NK-92 (cell line): ENCODE measurements around the gene BMP6.

ENCODE experiments used
- DNase-seq: peaks from one replicate; lab custom pipeline; 2025; ENCODE audit not compliant: unreplicated experiment; lab: John Stamatoyannopoulos, UW

The BMP6 gene

GRCh38 chr6:7823552-7823951, 97.7 kb downstream of the BMP6 start:
- no peak for DNase-seq

GRCh38 chr6:7825986-7826385, 100.1 kb downstream of the BMP6 start:
- DNase-seq: no peak

- DNase-seq: no peak
Observed at GRCh38 chr6:7827142-7827541, 101.2 kb downstream of the BMP6 start.

- no peak for DNase-seq
Observed at GRCh38 chr6:7828124-7828523, 102.2 kb downstream of the BMP6 start.

- DNase-seq: no peak
Observed at GRCh38 chr6:7832904-7833750, 107.2 kb downstream of the BMP6 start.

- DNase-seq: no peak
Observed at GRCh38 chr6:7833751-7834070, 107.8 kb downstream of the BMP6 start.

GRCh38 chr6:7836371-7837026, 110.6 kb downstream of the BMP6 start:
- no peak for DNase-seq

GRCh38 chr6:7841781-7842468, 116.0 kb downstream of the BMP6 start:
- no peak for DNase-seq

- no peak for DNase-seq
Observed at GRCh38 chr6:7846966-7847818, 121.3 kb downstream of the BMP6 start.

GRCh38 chr6:7848229-7848628, 122.3 kb downstream of the BMP6 start:
- DNase-seq: no peak

- DNase-seq: no peak
Observed at GRCh38 chr6:7851780-7852179, 125.9 kb downstream of the BMP6 start.

- no peak for DNase-seq
Observed at GRCh38 chr6:7859591-7859990, 133.7 kb downstream of the BMP6 start.

- no peak for DNase-seq
Observed at GRCh38 chr6:7865781-7866180, 139.9 kb downstream of the BMP6 start.

GRCh38 chr6:7866526-7866925, 140.6 kb downstream of the BMP6 start:
- DNase-seq: no peak

- no peak for DNase-seq
Observed at GRCh38 chr6:7868926-7869325, 143.0 kb downstream of the BMP6 start.

GRCh38 chr6:7878401-7878964, 152.6 kb downstream of the BMP6 start:
- DNase-seq: no peak

- DNase-seq: no peak
Observed at GRCh38 chr6:7879043-7879442, 153.1 kb downstream of the BMP6 start.

GRCh38 chr6:7879579-7879978, 153.7 kb downstream of the BMP6 start:
- DNase-seq: no peak

- no peak for DNase-seq
Observed at GRCh38 chr6:7879980-7880717, 154.2 kb downstream of the BMP6 start.

GRCh38 chr6:7880718-7881107, 154.8 kb downstream of the BMP6 start:
- DNase-seq: no peak
